Fibroblast of lung (primary cell): ENCODE results near the gene WFDC2. TPM values are rescaled to one million over a fixed set of nuclear protein-coding genes. Genes with fewer than 3 reads are reported as not detected.

Source experiments
- DNase-seq, 2 donors: peaks; one replicate each; pipeline versions ENCODE4 v3.0.0 to v3.0.0-alpha.2; 2010; ENCODE audit warnings: low read depth in 2 of 2
- H2AFZ ChIP-seq: 2 replicates; pipeline ENCODE4 v1.5.1; 2012; ENCODE audit warnings: low read length, control low read depth, inconsistent platforms
- H3K27ac ChIP-seq: 2 replicates; pipeline ENCODE4 v1.5.1; 2011; ENCODE audit warnings: low read length, control low read depth; ENCODE audit not compliant: insufficient read depth
- H3K27me3 ChIP-seq: 2 replicates; pipeline ENCODE4 v1.5.1; 2011; ENCODE audit warnings: mild to moderate bottlenecking, low read length; ENCODE audit not compliant: control insufficient read depth, insufficient read depth
- H3K36me3 ChIP-seq: 2 replicates; pipeline ENCODE4 v1.5.1; 2011; ENCODE audit warnings: low read length; ENCODE audit not compliant: control insufficient read depth, insufficient read depth
- H3K4me1 ChIP-seq: 2 replicates; pipeline ENCODE4 v1.5.1; 2011; ENCODE audit warnings: low read length; ENCODE audit not compliant: control insufficient read depth, insufficient read depth; ENCODE audit errors: extremely low read depth
- H3K4me2 ChIP-seq: 2 replicates; pipeline ENCODE4 v1.5.1; 2011; ENCODE audit warnings: low read length, control low read depth; ENCODE audit not compliant: insufficient read depth; ENCODE audit errors: extremely low read depth
- H3K4me3 ChIP-seq, 4 experiments: fragments of 200-600 bp in 1 of 4; sonication (generic) in 1 of 4; replicated peaks in 1 of 4; 2 replicates each; pipeline ENCODE4 v1.5.1; 2011 to 2016; ENCODE audit warnings: low read length in 4 of 4, low read depth in 3 of 4, mild to moderate bottlenecking in 3 of 4, control low read depth in 2 of 4, inconsistent platforms in 1 of 4, mixed read lengths in 1 of 4; ENCODE audit not compliant: insufficient read depth in 1 of 4; ENCODE audit errors: control extremely low read depth in 1 of 4
- H3K79me2 ChIP-seq: 2 replicates; pipeline ENCODE4 v1.5.1; 2012; ENCODE audit warnings: mild to moderate bottlenecking, low read length, inconsistent platforms; ENCODE audit not compliant: control insufficient read depth, insufficient read depth
- H3K9ac ChIP-seq: 2 replicates; pipeline ENCODE4 v1.5.1; 2011; ENCODE audit warnings: mild to moderate bottlenecking, low read length, control low read depth; ENCODE audit not compliant: insufficient read depth
- H3K9me3 ChIP-seq: 2 replicates; pipeline ENCODE4 v1.5.1; 2012; ENCODE audit warnings: low read depth, low read length; ENCODE audit not compliant: control insufficient read depth, insufficient read depth
- H4K20me1 ChIP-seq: 2 replicates; pipeline ENCODE4 v1.5.1; 2011; ENCODE audit warnings: low read length; ENCODE audit not compliant: control insufficient read depth, insufficient read depth; ENCODE audit errors: extremely low read depth
- CTCF ChIP-seq, 2 donors: IDR thresholded peaks in 1 of 2; conservative IDR thresholded peaks in 1 of 2; 1 replicate in 1 of 2; 2 replicates in 1 of 2; pipeline ENCODE4 v1.5.1; 2011 to 2012; ENCODE audit warnings: low read length in 2 of 2, control low read depth in 1 of 2, inconsistent platforms in 1 of 2, low read depth in 1 of 2, mild to moderate bottlenecking in 1 of 2
- EZH2 ChIP-seq: IDR thresholded peaks from 2 replicates; pipeline ENCODE4 v1.5.1; 2012; ENCODE audit warnings: low read length, control low read depth, mild to moderate bottlenecking; ENCODE audit errors: missing control alignments
- polyA plus RNA-seq, 2 donors: library from polyadenylated mRNA; depleted of rRNA in 1 of 2; stranded (reverse) in 1 of 2; unstranded in 1 of 2; fragments of >200 nt; gene quantifications; 2 replicates each; pipeline ENCODE4 v1.2.1, GENCODE V29; 2011 to 2012; ENCODE audit warnings: missing spikeins in 1 of 2
- total RNA-seq: library from RNA; depleted of rRNA; stranded (reverse); fragments of >200 nt; gene quantifications from 2 replicates; pipeline ENCODE4 v1.2.1, GENCODE V29; 2014

WFDC2 gene
- total and polyA plus RNA-seq, 2 donors (not counting 1 experiment from before 2014, with no cell fraction given), result not detected

GRCh38 chr20:45429618-45430017 is 39.9 kb upstream of the WFDC2 start:
- Histone ChIP-seq H3K27ac (no peak overlapping the region), H3K36me3 (no peaks in the 10 kb centered on the region), H3K4me2 (no peak overlapping the region), H3K27me3 (no peaks in the 10 kb centered on the region), H3K9ac (no peak overlapping the region), H3K4me3 (no peak overlapping the region), H2AFZ (no peak overlapping the region), H3K4me1 (no peaks in the 10 kb centered on the region), H3K9me3 (no peaks in the 10 kb centered on the region), H4K20me1 (no peaks in the 10 kb centered on the region), H3K79me2 (no peaks in the 10 kb centered on the region)
- no peak for DNase-seq
- no peak for TF ChIP-seq CTCF (conservative IDR thresholded peaks at IDR 0.05 in 1 of 2, IDR thresholded peaks at IDR 0.05 in 1 of 2; ENCODE audit: low read depth in 1 of 2, low read length in 2 of 2)
- no peak for TF ChIP-seq EZH2

- H3K9ac ChIP-seq, result no peak overlapping the region
- no peaks in the 10 kb centered on the region for H3K79me2 ChIP-seq
- H3K4me2 ChIP-seq, result no peak overlapping the region
- TF ChIP-seq EZH2, result no peak
- H3K36me3 ChIP-seq, result no peaks in the 10 kb centered on the region
- H4K20me1 ChIP-seq, result no peaks in the 10 kb centered on the region
- DNase-seq, result no peak
- no peaks in the 10 kb centered on the region for H3K9me3 ChIP-seq
- H3K27ac ChIP-seq, result no peak overlapping the region
- no peak overlapping the region for H3K4me3 ChIP-seq
- H3K4me1 ChIP-seq, result no peaks in the 10 kb centered on the region
- H3K27me3 ChIP-seq, result no peaks in the 10 kb centered on the region
- no peak overlapping the region for H2AFZ ChIP-seq
Measured at GRCh38 chr20:45432294-45432693, 37.3 kb upstream of the WFDC2 start.

GRCh38 chr20:45433316-45433715 is 36.2 kb upstream of the WFDC2 start:
- H3K79me2 ChIP-seq, result no peaks in the 10 kb centered on the region
- H4K20me1 ChIP-seq, result no peaks in the 10 kb centered on the region
- H3K9me3 ChIP-seq, result no peaks in the 10 kb centered on the region
- H3K36me3 ChIP-seq, result no peaks in the 10 kb centered on the region
- DNase-seq, result peak; percentile 64 to 95
- no peaks in the 10 kb centered on the region for H3K4me1 ChIP-seq
- H2AFZ ChIP-seq, result no peak overlapping the region
- H3K27me3 ChIP-seq, result no peaks in the 10 kb centered on the region
- TF ChIP-seq CTCF (conservative IDR thresholded peaks at IDR 0.05 in 1 of 2, IDR thresholded peaks at IDR 0.05 in 1 of 2; ENCODE audit: low read depth in 1 of 2, low read length in 2 of 2), result no peak
- TF ChIP-seq EZH2, result no peak
- no peak overlapping the region for H3K9ac ChIP-seq
- H3K4me2 ChIP-seq, result no peak overlapping the region
- H3K4me3 ChIP-seq, result no peak overlapping the region
- H3K27ac ChIP-seq, result no peak overlapping the region
